ENCODE data around the gene CLEC10A. TPM values are rescaled to one million over a fixed set of nuclear protein-coding genes. Genes with fewer than 3 reads are reported as not detected.

Gene CLEC10A
- total RNA-seq, 6 donors from 2014 or later: 0.76 to 16.8 (median 5.1) TPM

GRCh38 chr17:7108560-7108925, 28.5 kb upstream of the CLEC10A start:
- no peak overlapping the region for H3K27ac ChIP-seq
- TF ChIP-seq EP300 (IDR thresholded peaks at IDR 0.05) (no peak), POLR2AphosphoS5 (IDR thresholded peaks at IDR 0.05) (no peak), CTCF (IDR thresholded peaks at IDR 0.05) (no peak)
- ATAC-seq (ENCODE audit: low FRiP score in 2 of 2) (no peak), DNase-seq (no peak)
- H3K27me3 ChIP-seq: no peaks in the 10 kb centered on the region
- H3K4me3 ChIP-seq: no peak overlapping the region
- 85 to 89% methylated on average over 10 of the region's 10 CpGs for WGBS, 2 donors
- H3K9me3 ChIP-seq: no peaks in the 10 kb centered on the region
- no peaks in the 10 kb centered on the region for H3K36me3 ChIP-seq
- H3K4me1 ChIP-seq: no peaks in the 10 kb centered on the region

GRCh38 chr17:7107795-7108559, 27.9 kb upstream of the CLEC10A start:
- no peak for DNase-seq

GRCh38 chr17:7107012-7107754, 27.1 kb upstream of the CLEC10A start:
- Histone ChIP-seq H3K27me3 (no peaks in the 10 kb centered on the region), H3K4me3 (no peak overlapping the region), H3K36me3 (no peaks in the 10 kb centered on the region), H3K9me3 (no peaks in the 10 kb centered on the region), H3K4me1 (no peaks in the 10 kb centered on the region), H3K27ac (no peak overlapping the region)
- TF ChIP-seq CTCF (IDR thresholded peaks at IDR 0.05) (no peak), POLR2A (IDR thresholded peaks at IDR 0.05) (no peak), EP300 (IDR thresholded peaks at IDR 0.05) (no peak), POLR2AphosphoS5 (IDR thresholded peaks at IDR 0.05) (no peak)
- DNase-seq (no peak), ATAC-seq (ENCODE audit: low FRiP score in 2 of 2) (peak in 1 of 2 donors; percentile 13)
- 84 to 88% methylated on average over 13 to 20 of the region's 20 CpGs for WGBS, 2 donors

More at GRCh38 chr17:7107795-7108559, 27.9 kb upstream of the CLEC10A start:
- Histone ChIP-seq H3K4me1 (no peaks in the 10 kb centered on the region), H3K4me3 (no peak overlapping the region), H3K27ac (no peak overlapping the region), H3K36me3 (no peaks in the 10 kb centered on the region), H3K9me3 (no peaks in the 10 kb centered on the region), H3K27me3 (no peaks in the 10 kb centered on the region)
- ATAC-seq (ENCODE audit: low FRiP score in 2 of 2): peak in 1 of 2 donors; percentile 10
- TF ChIP-seq CTCF (IDR thresholded peaks at IDR 0.05): no peak
- TF ChIP-seq POLR2AphosphoS5 (IDR thresholded peaks at IDR 0.05): no peak
- TF ChIP-seq EP300 (IDR thresholded peaks at IDR 0.05): no peak
- TF ChIP-seq POLR2A (IDR thresholded peaks at IDR 0.05): no peak
- WGBS, 2 donors: 77 to 81% methylated on average over 32 of the region's 32 CpGs

- TF ChIP-seq POLR2AphosphoS5 (IDR thresholded peaks at IDR 0.05) (no peak), POLR2A (IDR thresholded peaks at IDR 0.05) (no peak), CTCF (IDR thresholded peaks at IDR 0.05) (no peak), EP300 (IDR thresholded peaks at IDR 0.05) (no peak)
- Histone ChIP-seq H3K4me3 (no peak overlapping the region), H3K4me1 (no peaks in the 10 kb centered on the region), H3K9me3 (no peaks in the 10 kb centered on the region), H3K36me3 (no peaks in the 10 kb centered on the region), H3K27me3 (no peaks in the 10 kb centered on the region), H3K27ac (no peak overlapping the region)
- DNase-seq (no peak), ATAC-seq (ENCODE audit: low FRiP score in 2 of 2) (no peak)
- WGBS, 2 donors: 68 to 87% methylated on average over 6 of the region's 6 CpGs
Measured at GRCh38 chr17:7102421-7102820, 22.4 kb upstream of the CLEC10A start.
